CD4-positive, alpha-beta T cell treated with Interleukin-12 subunit alpha and Interleukin-12 subunit beta, for 1 hour (primary cell): ENCODE measurements around the gene TRAPPC12.

ENCODE experiments used
- DNase-seq: peaks from one replicate; pipeline ENCODE4 v3.0.0-alpha.2; 2020

TRAPPC12 gene

GRCh38 chr2:3457524-3458395, 78.3 kb downstream of the TRAPPC12 start:
- DNase-seq: no peak

GRCh38 chr2:3458396-3459184, 79.1 kb downstream of the TRAPPC12 start:
- DNase-seq: no peak

GRCh38 chr2:3459185-3460015, 79.9 kb downstream of the TRAPPC12 start:
- no peak for DNase-seq

GRCh38 chr2:3460156-3460555, 80.7 kb downstream of the TRAPPC12 start:
- DNase-seq: no peak

GRCh38 chr2:3460831-3461800, 81.6 kb downstream of the TRAPPC12 start:
- no peak for DNase-seq

GRCh38 chr2:3461801-3462492, 82.5 kb downstream of the TRAPPC12 start:
- DNase-seq: peak; percentile 65

GRCh38 chr2:3462493-3463104, 83.1 kb downstream of the TRAPPC12 start:
- DNase-seq: no peak

- DNase-seq: no peak
Measured at GRCh38 chr2:3463186-3463835, 83.8 kb downstream of the TRAPPC12 start.

- no peak for DNase-seq
Measured at GRCh38 chr2:3463944-3464343, 84.5 kb downstream of the TRAPPC12 start.

GRCh38 chr2:3464401-3465005, 85.0 kb downstream of the TRAPPC12 start:
- DNase-seq: no peak

GRCh38 chr2:3465328-3465727, 85.8 kb downstream of the TRAPPC12 start:
- no peak for DNase-seq

- no peak for DNase-seq
Measured at GRCh38 chr2:3465844-3466481, 86.5 kb downstream of the TRAPPC12 start.

GRCh38 chr2:3466482-3466863, 87.0 kb downstream of the TRAPPC12 start:
- DNase-seq: no peak

- no peak for DNase-seq
Measured at GRCh38 chr2:3466966-3467365, 87.5 kb downstream of the TRAPPC12 start.

- DNase-seq: no peak
Measured at GRCh38 chr2:3467654-3468053, 88.2 kb downstream of the TRAPPC12 start.

GRCh38 chr2:3468296-3468988, 88.9 kb downstream of the TRAPPC12 start:
- DNase-seq: no peak

- no peak for DNase-seq
Measured at GRCh38 chr2:3469486-3469885, 90.0 kb downstream of the TRAPPC12 start.

GRCh38 chr2:3470166-3470651, 90.7 kb downstream of the TRAPPC12 start:
- no peak for DNase-seq
